MM.1S (cell line): ENCODE results near the gene EGFLAM.

Experiments
- DNase-seq: peaks from one replicate; pipeline ENCODE4 v3.0.0-alpha.2; 2015
- H2AFZ ChIP-seq: fragments of 300-600 bp; sonication (generic); 2 replicates; pipeline ENCODE4 v1.6.0; 2016; ENCODE audit warnings: antibody characterized with exemption, low read length
- H3F3A ChIP-seq: fragments of 300-600 bp; sonication (generic); 2 replicates; pipeline ENCODE4 v1.6.1; 2016; ENCODE audit warnings: mild to moderate bottlenecking, antibody characterized with exemption, low read length, moderate library complexity, mixed read lengths; ENCODE audit not compliant: insufficient read depth
- H3K27ac ChIP-seq: fragments of 300-600 bp; sonication (generic); 2 replicates; pipeline ENCODE4 v1.5.1; 2016; ENCODE audit warnings: mild to moderate bottlenecking, low read length
- H3K27me3 ChIP-seq: fragments of 300-600 bp; sonication (generic); replicated peaks from 2 replicates; pipeline ENCODE4 v1.6.0; 2016; ENCODE audit warnings: low read length; ENCODE audit not compliant: insufficient read depth
- H3K36me3 ChIP-seq: fragments of 300-600 bp; sonication (generic); replicated peaks from 2 replicates; pipeline ENCODE4 v1.6.1; 2016; ENCODE audit warnings: mild to moderate bottlenecking, low read length, mixed read lengths; ENCODE audit not compliant: insufficient read depth
- H3K4me1 ChIP-seq: fragments of 300-600 bp; sonication (generic); 2 replicates; pipeline ENCODE4 v1.6.1; 2016; ENCODE audit warnings: low read length, mixed read lengths
- H3K4me2 ChIP-seq: fragments of 300-600 bp; sonication (generic); 2 replicates; pipeline ENCODE4 v1.6.0; 2016; ENCODE audit warnings: low read depth, low read length
- H3K4me3 ChIP-seq: fragments of 300-600 bp; sonication (generic); 2 replicates; pipeline ENCODE4 v1.5.1; 2016; ENCODE audit warnings: low read length, mixed read lengths
- H3K79me2 ChIP-seq: fragments of 300-600 bp; sonication (generic); 2 replicates; pipeline ENCODE4 v1.6.1; 2016; ENCODE audit warnings: mixed run types, low read length, mixed read lengths
- H3K9ac ChIP-seq: fragments of 300-600 bp; sonication (generic); 2 replicates; pipeline ENCODE4 v1.6.1; 2016; ENCODE audit warnings: low read length, mixed read lengths
- H3K9me2 ChIP-seq: fragments of 300-600 bp; sonication (generic); replicated peaks from 2 replicates; pipeline ENCODE4 v1.6.1; 2016; ENCODE audit warnings: mild to moderate bottlenecking, low read length, mixed read lengths; ENCODE audit not compliant: insufficient read depth
- H3K9me3 ChIP-seq: fragments of 300-600 bp; sonication (generic); replicated peaks from 2 replicates; pipeline ENCODE4 v1.6.1; 2016; ENCODE audit warnings: mild to moderate bottlenecking, low read length, mixed read lengths; ENCODE audit not compliant: insufficient read depth
- H4K20me1 ChIP-seq: fragments of 300-600 bp; sonication (generic); 2 replicates; pipeline ENCODE4 v1.6.1; 2016; ENCODE audit warnings: mild to moderate bottlenecking, low read length, moderate library complexity, mixed read lengths; ENCODE audit not compliant: insufficient read depth
- CTCF ChIP-seq: fragments of 300-600 bp; sonication (generic); IDR thresholded peaks from 2 replicates; pipeline ENCODE4 v1.5.1; 2016; ENCODE audit warnings: antibody characterized with exemption, low read length, mixed read lengths
- EZH2 ChIP-seq: fragments of 300-600 bp; sonication (generic); optimal IDR thresholded peaks from 2 replicates; pipeline ENCODE3; 2017; ENCODE audit warnings: low read depth, mild to moderate bottlenecking, antibody characterized with exemption, low read length, mixed read lengths
- EZH2phosphoT487 ChIP-seq: fragments of 300-600 bp; sonication (generic); IDR thresholded peaks from 2 replicates; pipeline ENCODE4 v1.6.1; 2018; ENCODE audit warnings: antibody characterized with exemption, low read length

Gene EGFLAM

GRCh38 chr5:38478878-38479277 lies 220.5 kb downstream of the EGFLAM start:
- Histone ChIP-seq H3K9me3 (no peaks in the 10 kb centered on the region), H3F3A (no peaks in the 10 kb centered on the region), H3K4me3 (no peak overlapping the region), H4K20me1 (no peaks in the 10 kb centered on the region), H3K27me3 (no peaks in the 10 kb centered on the region), H2AFZ (no peak overlapping the region), H3K4me2 (no peak overlapping the region), H3K9me2 (no peaks in the 10 kb centered on the region), H3K27ac (no peak overlapping the region), H3K9ac (no peak overlapping the region), H3K79me2 (no peaks in the 10 kb centered on the region), H3K36me3 (no peaks in the 10 kb centered on the region), H3K4me1 (no peaks in the 10 kb centered on the region)
- no peak for DNase-seq
- TF ChIP-seq EZH2phosphoT487 (no peak), CTCF (no peak), EZH2 (no peak)

GRCh38 chr5:38479315-38479904 lies 221.1 kb downstream of the EGFLAM start:
- no peak overlapping the region for H2AFZ ChIP-seq
- no peak overlapping the region for H3K4me3 ChIP-seq
- H3K9me2 ChIP-seq = no peaks in the 10 kb centered on the region
- H4K20me1 ChIP-seq = no peaks in the 10 kb centered on the region
- H3K4me2 ChIP-seq = no peak overlapping the region
- TF ChIP-seq EZH2phosphoT487 = no peak
- TF ChIP-seq EZH2 = no peak
- no peak for TF ChIP-seq CTCF
- no peaks in the 10 kb centered on the region for H3K9me3 ChIP-seq
- H3K36me3 ChIP-seq = no peaks in the 10 kb centered on the region
- H3K9ac ChIP-seq = no peak overlapping the region
- no peaks in the 10 kb centered on the region for H3F3A ChIP-seq
- H3K27me3 ChIP-seq = no peaks in the 10 kb centered on the region
- no peak for DNase-seq
- no peaks in the 10 kb centered on the region for H3K4me1 ChIP-seq
- no peak overlapping the region for H3K27ac ChIP-seq
- no peaks in the 10 kb centered on the region for H3K79me2 ChIP-seq

- no peaks in the 10 kb centered on the region for H3K9me3 ChIP-seq
- no peaks in the 10 kb centered on the region for H3K27me3 ChIP-seq
- H3K9ac ChIP-seq = no peak overlapping the region
- no peak for DNase-seq
- no peak for TF ChIP-seq EZH2
- H3K9me2 ChIP-seq = no peaks in the 10 kb centered on the region
- no peak overlapping the region for H2AFZ ChIP-seq
- no peak overlapping the region for H3K4me2 ChIP-seq
- no peaks in the 10 kb centered on the region for H3F3A ChIP-seq
- H4K20me1 ChIP-seq = no peaks in the 10 kb centered on the region
- H3K27ac ChIP-seq = no peak overlapping the region
- no peaks in the 10 kb centered on the region for H3K36me3 ChIP-seq
- no peaks in the 10 kb centered on the region for H3K79me2 ChIP-seq
- no peaks in the 10 kb centered on the region for H3K4me1 ChIP-seq
- no peak overlapping the region for H3K4me3 ChIP-seq
Measured at GRCh38 chr5:38483805-38484398, 225.5 kb downstream of the EGFLAM start.

GRCh38 chr5:38494175-38494574 lies 235.8 kb downstream of the EGFLAM start:
- TF ChIP-seq EZH2 = no peak
- no peak for TF ChIP-seq EZH2phosphoT487
- TF ChIP-seq CTCF = no peak

More at GRCh38 chr5:38494175-38494574, 235.8 kb downstream of the EGFLAM start:
- no peaks in the 10 kb centered on the region for H3K9me2 ChIP-seq
- H3K27me3 ChIP-seq = no peaks in the 10 kb centered on the region
- no peaks in the 10 kb centered on the region for H3F3A ChIP-seq
- no peak for DNase-seq
- no peaks in the 10 kb centered on the region for H4K20me1 ChIP-seq
- H3K4me2 ChIP-seq = no peak overlapping the region
- no peak overlapping the region for H2AFZ ChIP-seq
- H3K79me2 ChIP-seq = no peaks in the 10 kb centered on the region
- no peak overlapping the region for H3K9ac ChIP-seq
- H3K4me1 ChIP-seq = no peaks in the 10 kb centered on the region
- H3K27ac ChIP-seq = no peak overlapping the region
- no peaks in the 10 kb centered on the region for H3K36me3 ChIP-seq
- no peaks in the 10 kb centered on the region for H3K9me3 ChIP-seq
- H3K4me3 ChIP-seq = no peak overlapping the region
